Fibroblast of lung (primary cell): ENCODE results near the gene PPIB. TPM values are rescaled to one million over a fixed set of nuclear protein-coding genes. Genes with fewer than 3 reads are reported as not detected.

Source experiments
- DNase-seq, 2 donors: peaks; one replicate each; pipeline versions ENCODE4 v3.0.0 to v3.0.0-alpha.2; 2010; ENCODE audit warnings: low read depth in 2 of 2
- H2AFZ ChIP-seq: 2 replicates; pipeline ENCODE4 v1.5.1; 2012; ENCODE audit warnings: low read length, control low read depth, inconsistent platforms
- H3K27ac ChIP-seq: 2 replicates; pipeline ENCODE4 v1.5.1; 2011; ENCODE audit warnings: low read length, control low read depth; ENCODE audit not compliant: insufficient read depth
- H3K27me3 ChIP-seq: 2 replicates; pipeline ENCODE4 v1.5.1; 2011; ENCODE audit warnings: mild to moderate bottlenecking, low read length; ENCODE audit not compliant: control insufficient read depth, insufficient read depth
- H3K36me3 ChIP-seq: 2 replicates; pipeline ENCODE4 v1.5.1; 2011; ENCODE audit warnings: low read length; ENCODE audit not compliant: control insufficient read depth, insufficient read depth
- H3K4me1 ChIP-seq: 2 replicates; pipeline ENCODE4 v1.5.1; 2011; ENCODE audit warnings: low read length; ENCODE audit not compliant: control insufficient read depth, insufficient read depth; ENCODE audit errors: extremely low read depth
- H3K4me2 ChIP-seq: 2 replicates; pipeline ENCODE4 v1.5.1; 2011; ENCODE audit warnings: low read length, control low read depth; ENCODE audit not compliant: insufficient read depth; ENCODE audit errors: extremely low read depth
- H3K4me3 ChIP-seq, 4 experiments: fragments of 200-600 bp in 1 of 4; sonication (generic) in 1 of 4; replicated peaks in 1 of 4; 2 replicates each; pipeline ENCODE4 v1.5.1; 2011 to 2016; ENCODE audit warnings: low read length in 4 of 4, low read depth in 3 of 4, mild to moderate bottlenecking in 3 of 4, control low read depth in 2 of 4, inconsistent platforms in 1 of 4, mixed read lengths in 1 of 4; ENCODE audit not compliant: insufficient read depth in 1 of 4; ENCODE audit errors: control extremely low read depth in 1 of 4
- H3K79me2 ChIP-seq: 2 replicates; pipeline ENCODE4 v1.5.1; 2012; ENCODE audit warnings: mild to moderate bottlenecking, low read length, inconsistent platforms; ENCODE audit not compliant: control insufficient read depth, insufficient read depth
- H3K9ac ChIP-seq: 2 replicates; pipeline ENCODE4 v1.5.1; 2011; ENCODE audit warnings: mild to moderate bottlenecking, low read length, control low read depth; ENCODE audit not compliant: insufficient read depth
- H3K9me3 ChIP-seq: 2 replicates; pipeline ENCODE4 v1.5.1; 2012; ENCODE audit warnings: low read depth, low read length; ENCODE audit not compliant: control insufficient read depth, insufficient read depth
- H4K20me1 ChIP-seq: 2 replicates; pipeline ENCODE4 v1.5.1; 2011; ENCODE audit warnings: low read length; ENCODE audit not compliant: control insufficient read depth, insufficient read depth; ENCODE audit errors: extremely low read depth
- CTCF ChIP-seq, 2 donors: IDR thresholded peaks in 1 of 2; conservative IDR thresholded peaks in 1 of 2; 1 replicate in 1 of 2; 2 replicates in 1 of 2; pipeline ENCODE4 v1.5.1; 2011 to 2012; ENCODE audit warnings: low read length in 2 of 2, control low read depth in 1 of 2, inconsistent platforms in 1 of 2, low read depth in 1 of 2, mild to moderate bottlenecking in 1 of 2
- EZH2 ChIP-seq: IDR thresholded peaks from 2 replicates; pipeline ENCODE4 v1.5.1; 2012; ENCODE audit warnings: low read length, control low read depth, mild to moderate bottlenecking; ENCODE audit errors: missing control alignments
- polyA minus RNA-seq: library from RNA; depleted of rRNA, polyadenylated mRNA; stranded (reverse); fragments of >200 nt; gene quantifications from 2 replicates; pipeline ENCODE4 v1.2.3, GENCODE V29; 2011; ENCODE audit warnings: low replicate concordance
- polyA plus RNA-seq, 2 donors: library from polyadenylated mRNA; depleted of rRNA in 1 of 2; stranded (reverse) in 1 of 2; unstranded in 1 of 2; fragments of >200 nt; gene quantifications; 2 replicates each; pipeline ENCODE4 v1.2.1, GENCODE V29; 2011 to 2012; ENCODE audit warnings: missing spikeins in 1 of 2
- total RNA-seq: library from RNA; depleted of rRNA; stranded (reverse); fragments of >200 nt; gene quantifications from 2 replicates; pipeline ENCODE4 v1.2.1, GENCODE V29; 2014

The PPIB gene
- 639 and 776 TPM in 2 replicates for total RNA-seq
- 1,174 and 1,227 TPM in 2 replicates for polyA plus RNA-seq
- polyA plus RNA-seq (2012), result 1,013 and 1,052 TPM in 2 replicates
- 484 and 584 TPM in 2 replicates for polyA minus RNA-seq

DNA sequence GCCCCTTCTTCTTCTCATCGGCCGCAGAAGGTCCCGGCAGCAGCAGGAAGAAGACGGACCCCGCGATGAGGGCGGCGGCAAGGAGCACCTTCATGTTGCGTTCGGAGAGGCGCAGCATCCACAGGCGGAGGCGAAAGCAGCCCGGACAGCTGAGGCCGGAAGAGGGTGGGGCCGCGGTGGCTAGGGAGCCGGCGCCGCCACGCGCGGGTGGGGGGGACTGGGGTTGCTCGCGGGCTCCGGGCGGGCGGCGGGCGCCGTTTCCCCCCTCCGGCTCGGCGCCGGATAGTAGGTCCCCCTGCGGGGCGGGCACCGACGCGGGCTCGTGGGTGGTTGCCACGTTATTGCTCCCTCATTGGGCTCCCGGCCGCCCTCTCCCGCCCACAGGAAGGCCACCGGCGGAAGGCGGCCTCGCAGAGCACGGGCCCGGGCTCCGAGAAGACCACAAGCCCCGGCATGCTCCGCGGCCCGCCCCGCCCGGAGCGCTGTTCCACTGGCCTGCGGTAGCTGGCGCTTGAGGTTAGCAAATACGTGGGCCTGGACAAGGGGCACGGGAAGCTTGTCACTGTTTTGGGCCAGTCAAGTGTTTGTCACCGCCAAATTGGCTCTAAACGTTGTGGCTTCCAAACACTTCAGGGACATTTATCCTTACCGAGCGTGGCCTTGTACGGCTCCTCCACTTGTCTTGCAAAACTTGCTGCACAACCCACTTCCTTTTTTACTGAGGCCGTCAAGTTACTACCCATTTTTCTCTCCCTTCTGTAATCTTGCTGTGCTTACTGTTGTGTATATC is at the start of gene PPIB:
Gene PPIB (minus strand): TSS at position 154 of the 790 bp plus-strand sequence. CDS start 36 bp downstream, at position 118.
- Histone ChIP-seq H3K4me2 (peak within 1 kb of the TSS; percentile 81), H3K9ac (peak within 1 kb of the TSS; percentile 96), H3K27ac (peak within 1 kb of the TSS; percentile 89), H3K9me3 (no peaks in the 10 kb centered on the region), H3K36me3 (peaks cover 20% of the 10 kb centered on the region), H3K4me1 (peaks cover 3% of the 10 kb centered on the region), H2AFZ (peak within 1 kb of the TSS; percentile 97), H4K20me1 (no peaks in the 10 kb centered on the region), H3K4me3 (peak within 1 kb of the TSS; percentile 74 to 93 (median 77)), H3K27me3 (no peaks in the 10 kb centered on the region), H3K79me2 (peaks cover 36% of the 10 kb centered on the region)
- DNase-seq, result peak; percentile 97 to 98
- TF ChIP-seq CTCF (conservative IDR thresholded peaks at IDR 0.05 in 1 of 2, IDR thresholded peaks at IDR 0.05 in 1 of 2; ENCODE audit: low read depth in 1 of 2, low read length in 2 of 2) (peak; percentile 34 to 46), EZH2 (no peak)

DNA sequence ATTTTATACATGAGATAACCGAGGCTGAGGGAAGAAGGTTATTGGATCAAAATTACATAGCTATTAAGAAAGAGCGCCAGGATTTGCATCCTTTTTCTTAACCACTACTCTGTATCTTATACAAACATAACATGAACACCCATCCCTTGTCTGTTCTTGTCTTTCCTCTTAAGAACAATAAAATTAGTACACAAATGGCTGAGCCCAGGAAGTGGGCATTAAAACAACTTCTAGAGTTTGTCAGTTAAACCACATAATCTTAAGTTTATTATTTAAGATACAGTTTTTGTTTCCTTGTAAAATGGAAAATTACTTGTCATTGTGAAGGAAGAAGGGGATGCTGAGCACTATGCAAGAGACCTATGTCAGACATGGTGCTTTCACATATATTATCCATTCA is 48.9 kb upstream of the PPIB start:
- TF ChIP-seq CTCF (conservative IDR thresholded peaks at IDR 0.05 in 1 of 2, IDR thresholded peaks at IDR 0.05 in 1 of 2; ENCODE audit: low read depth in 1 of 2, low read length in 2 of 2), result no peak
- TF ChIP-seq EZH2, result no peak
- no peak overlapping the region for H3K4me2 ChIP-seq

DNA sequence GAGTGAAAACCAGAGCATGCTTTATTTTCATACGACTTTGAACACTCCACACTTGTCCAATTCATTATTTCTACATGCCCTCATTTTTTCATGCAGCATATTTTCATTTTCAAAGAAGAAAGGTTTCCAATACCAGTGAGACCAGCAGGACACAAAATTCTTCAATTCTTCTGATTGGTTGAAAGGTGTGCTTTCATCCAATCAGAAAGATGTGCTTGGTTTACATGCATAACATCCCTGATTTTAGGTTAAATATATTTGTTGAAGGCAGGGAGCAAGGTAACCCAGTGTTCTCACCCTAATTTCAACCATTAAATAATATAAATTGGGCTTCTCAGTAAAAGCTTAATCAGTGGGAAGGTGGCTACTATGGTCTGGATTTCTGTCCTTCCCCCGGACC is 47.5 kb upstream of the PPIB start:
- no peaks in the 10 kb centered on the region for H4K20me1 ChIP-seq
- no peak for DNase-seq
- H3K4me2 ChIP-seq, result no peak overlapping the region
- no peaks in the 10 kb centered on the region for H3K4me1 ChIP-seq
- TF ChIP-seq EZH2, result no peak
- TF ChIP-seq CTCF (conservative IDR thresholded peaks at IDR 0.05 in 1 of 2, IDR thresholded peaks at IDR 0.05 in 1 of 2; ENCODE audit: low read depth in 1 of 2, low read length in 2 of 2), result no peak
- H3K36me3 ChIP-seq, result peaks cover 2% of the 10 kb centered on the region
- H3K79me2 ChIP-seq, result no peaks in the 10 kb centered on the region
- H2AFZ ChIP-seq, result no peak overlapping the region
- no peaks in the 10 kb centered on the region for H3K27me3 ChIP-seq
- no peak overlapping the region for H3K4me3 ChIP-seq
- no peaks in the 10 kb centered on the region for H3K9me3 ChIP-seq
- H3K9ac ChIP-seq, result no peak overlapping the region
- H3K27ac ChIP-seq, result no peak overlapping the region

More for the DNA sequence above, 48.9 kb upstream of the PPIB start:
- Histone ChIP-seq H4K20me1 (no peaks in the 10 kb centered on the region), H3K36me3 (peaks cover 2% of the 10 kb centered on the region), H3K27ac (no peak overlapping the region), H3K4me3 (no peak overlapping the region), H3K9me3 (no peaks in the 10 kb centered on the region), H3K79me2 (no peaks in the 10 kb centered on the region), H3K9ac (no peak overlapping the region), H3K4me1 (no peaks in the 10 kb centered on the region), H2AFZ (no peak overlapping the region), H3K27me3 (no peaks in the 10 kb centered on the region)
- no peak for DNase-seq
